OCI-LY1 (cell line): ENCODE measurements around the gene PTPRG.

Experiments used
- H2AFZ ChIP-seq: fragments of 200-600 bp; sonication (generic), shearing (Covaris generic); 2 replicates; pipeline ENCODE4 v1.6.0; 2014; ENCODE audit warnings: antibody characterized with exemption, mild to moderate bottlenecking, low read length
- H3F3A ChIP-seq: fragments of 200-600 bp; sonication (generic), shearing (Covaris generic); 2 replicates; pipeline ENCODE4 v1.6.0; 2014; ENCODE audit warnings: mild to moderate bottlenecking, antibody characterized with exemption, low read length, moderate library complexity; ENCODE audit not compliant: insufficient read depth
- H3K27ac ChIP-seq: fragments of 200-600 bp; sonication (generic); 2 replicates; pipeline ENCODE4 v1.5.1; 2014; ENCODE audit warnings: low read length, mixed run types, mild to moderate bottlenecking, low read depth; ENCODE audit not compliant: poor library complexity, severe bottlenecking
- H3K27me3 ChIP-seq: fragments of 200-600 bp; sonication (generic); 2 replicates; pipeline ENCODE4 v1.6.0; 2014; ENCODE audit warnings: antibody characterized with exemption, mild to moderate bottlenecking, low read length, moderate library complexity; ENCODE audit not compliant: insufficient read depth
- H3K36me3 ChIP-seq: fragments of 200-600 bp; sonication (generic); 2 replicates; pipeline ENCODE4 v1.6.1; 2014; ENCODE audit warnings: mild to moderate bottlenecking, antibody characterized with exemption, low read length, moderate library complexity, mixed read lengths; ENCODE audit not compliant: insufficient read depth
- H3K4me1 ChIP-seq: fragments of 200-600 bp; sonication (generic); 2 replicates; pipeline ENCODE4 v1.5.1; 2014; ENCODE audit warnings: mild to moderate bottlenecking, low read length, moderate library complexity; ENCODE audit not compliant: insufficient read depth, severe bottlenecking
- H3K4me2 ChIP-seq: fragments of 200-600 bp; sonication (generic), shearing (Covaris generic); 2 replicates; pipeline ENCODE4 v1.6.1; 2014; ENCODE audit warnings: low read length
- H3K4me3 ChIP-seq: fragments of 200-600 bp; sonication (generic); 2 replicates; pipeline ENCODE4 v1.5.1; 2014; ENCODE audit warnings: low read length, low read depth, mild to moderate bottlenecking, mixed read lengths; ENCODE audit not compliant: poor library complexity, severe bottlenecking
- H3K79me2 ChIP-seq: fragments of 200-600 bp; shearing (Covaris generic); 2 replicates; pipeline ENCODE4 v1.6.1; 2016; ENCODE audit warnings: mixed run types, low read length, mixed read lengths; ENCODE audit not compliant: insufficient read depth
- H3K9ac ChIP-seq: fragments of 200-600 bp; sonication (generic), shearing (Covaris generic); 2 replicates; pipeline ENCODE4 v1.6.1; 2014; ENCODE audit warnings: mild to moderate bottlenecking, low read length, mixed read lengths
- H3K9me2 ChIP-seq: fragments of 200-600 bp; sonication (generic), shearing (Covaris generic); 2 replicates; pipeline ENCODE4 v1.6.1; 2014; ENCODE audit warnings: low read depth, mild to moderate bottlenecking, low read length, mixed read lengths
- H3K9me3 ChIP-seq: fragments of 200-600 bp; shearing (Covaris generic); 2 replicates; pipeline ENCODE4 v1.6.1; 2014; ENCODE audit warnings: low read length, mixed read lengths
- H4K20me1 ChIP-seq: fragments of 200-600 bp; sonication (generic), shearing (Covaris generic); 2 replicates; pipeline ENCODE4 v1.6.0; 2016; ENCODE audit warnings: mild to moderate bottlenecking, low read length; ENCODE audit not compliant: insufficient read depth
- EZH2 ChIP-seq: fragments of 200-600 bp; sonication (generic), shearing (Covaris generic); IDR thresholded peaks from 2 replicates; pipeline ENCODE4 v1.8.0; 2017; ENCODE audit warnings: borderline replicate concordance, mixed run types, mild to moderate bottlenecking, antibody characterized with exemption, low read length, moderate library complexity, mixed read lengths
- TF ChIP-seq, protein P1 (sequence below): fragments of 200-600 bp; sonication (generic), shearing (Covaris generic); IDR thresholded peaks from 2 replicates; pipeline ENCODE4 v1.5.1; 2017; ENCODE audit warnings: mild to moderate bottlenecking, antibody characterized with exemption, low read length, moderate library complexity, mixed read lengths

The PTPRG gene

GRCh38 chr3:61594144-61594963 is 33.0 kb downstream of the PTPRG start:
- Histone ChIP-seq H3K9me2 (no peaks in the 10 kb centered on the region), H3K79me2 (no peaks in the 10 kb centered on the region), H3K9me3 (no peaks in the 10 kb centered on the region), H3K27ac (no peak overlapping the region), H3K4me1 (no peaks in the 10 kb centered on the region), H2AFZ (no peak overlapping the region), H3K4me2 (no peak overlapping the region), H3K27me3 (no peaks in the 10 kb centered on the region), H4K20me1 (no peaks in the 10 kb centered on the region), H3K36me3 (no peaks in the 10 kb centered on the region), H3K9ac (no peak overlapping the region), H3F3A (no peaks in the 10 kb centered on the region), H3K4me3 (no peak overlapping the region)
- TF ChIP-seq, protein P1, sequence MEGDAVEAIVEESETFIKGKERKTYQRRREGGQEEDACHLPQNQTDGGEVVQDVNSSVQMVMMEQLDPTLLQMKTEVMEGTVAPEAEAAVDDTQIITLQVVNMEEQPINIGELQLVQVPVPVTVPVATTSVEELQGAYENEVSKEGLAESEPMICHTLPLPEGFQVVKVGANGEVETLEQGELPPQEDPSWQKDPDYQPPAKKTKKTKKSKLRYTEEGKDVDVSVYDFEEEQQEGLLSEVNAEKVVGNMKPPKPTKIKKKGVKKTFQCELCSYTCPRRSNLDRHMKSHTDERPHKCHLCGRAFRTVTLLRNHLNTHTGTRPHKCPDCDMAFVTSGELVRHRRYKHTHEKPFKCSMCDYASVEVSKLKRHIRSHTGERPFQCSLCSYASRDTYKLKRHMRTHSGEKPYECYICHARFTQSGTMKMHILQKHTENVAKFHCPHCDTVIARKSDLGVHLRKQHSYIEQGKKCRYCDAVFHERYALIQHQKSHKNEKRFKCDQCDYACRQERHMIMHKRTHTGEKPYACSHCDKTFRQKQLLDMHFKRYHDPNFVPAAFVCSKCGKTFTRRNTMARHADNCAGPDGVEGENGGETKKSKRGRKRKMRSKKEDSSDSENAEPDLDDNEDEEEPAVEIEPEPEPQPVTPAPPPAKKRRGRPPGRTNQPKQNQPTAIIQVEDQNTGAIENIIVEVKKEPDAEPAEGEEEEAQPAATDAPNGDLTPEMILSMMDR, result no peak
- no peak for TF ChIP-seq EZH2

DNA sequence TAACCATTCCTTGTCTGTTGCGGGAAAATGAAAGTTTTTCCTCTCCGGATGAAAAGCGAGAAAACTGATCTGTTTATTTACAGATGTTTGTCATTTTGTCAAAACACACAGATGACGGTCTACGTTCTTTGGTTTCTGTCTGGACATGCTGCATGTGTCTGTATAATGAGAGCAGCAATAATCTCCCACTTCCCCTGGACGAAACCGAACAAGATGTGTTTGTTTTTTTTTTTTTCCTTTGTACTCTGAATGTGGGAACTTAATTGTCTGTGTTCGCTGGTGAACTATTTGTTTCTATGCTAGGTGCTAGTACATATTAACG is 33.6 kb downstream of the PTPRG start:
- Histone ChIP-seq H3K4me3 (no peak overlapping the region), H3K27me3 (no peaks in the 10 kb centered on the region), H3K4me1 (no peaks in the 10 kb centered on the region), H4K20me1 (no peaks in the 10 kb centered on the region), H3K79me2 (no peaks in the 10 kb centered on the region), H3K9me2 (no peaks in the 10 kb centered on the region), H3K9ac (no peak overlapping the region), H2AFZ (no peak overlapping the region), H3K4me2 (no peak overlapping the region), H3K36me3 (no peaks in the 10 kb centered on the region), H3K9me3 (no peaks in the 10 kb centered on the region), H3K27ac (no peak overlapping the region), H3F3A (no peaks in the 10 kb centered on the region)
- no peak for TF ChIP-seq EZH2
- TF ChIP-seq, protein P1, result no peak

GRCh38 chr3:61595288-61595687 is 33.9 kb downstream of the PTPRG start:
- Histone ChIP-seq H3K79me2 (no peaks in the 10 kb centered on the region), H3F3A (no peaks in the 10 kb centered on the region), H2AFZ (no peak overlapping the region), H3K9ac (no peak overlapping the region), H4K20me1 (no peaks in the 10 kb centered on the region), H3K36me3 (no peaks in the 10 kb centered on the region), H3K4me1 (no peaks in the 10 kb centered on the region), H3K4me3 (no peak overlapping the region), H3K9me2 (no peaks in the 10 kb centered on the region), H3K9me3 (no peaks in the 10 kb centered on the region), H3K4me2 (no peak overlapping the region), H3K27me3 (no peaks in the 10 kb centered on the region), H3K27ac (no peak overlapping the region)
- TF ChIP-seq EZH2, result no peak
- TF ChIP-seq, protein P1, result no peak
